Measurements from ENCODE around the gene DPH1.

DNA sequence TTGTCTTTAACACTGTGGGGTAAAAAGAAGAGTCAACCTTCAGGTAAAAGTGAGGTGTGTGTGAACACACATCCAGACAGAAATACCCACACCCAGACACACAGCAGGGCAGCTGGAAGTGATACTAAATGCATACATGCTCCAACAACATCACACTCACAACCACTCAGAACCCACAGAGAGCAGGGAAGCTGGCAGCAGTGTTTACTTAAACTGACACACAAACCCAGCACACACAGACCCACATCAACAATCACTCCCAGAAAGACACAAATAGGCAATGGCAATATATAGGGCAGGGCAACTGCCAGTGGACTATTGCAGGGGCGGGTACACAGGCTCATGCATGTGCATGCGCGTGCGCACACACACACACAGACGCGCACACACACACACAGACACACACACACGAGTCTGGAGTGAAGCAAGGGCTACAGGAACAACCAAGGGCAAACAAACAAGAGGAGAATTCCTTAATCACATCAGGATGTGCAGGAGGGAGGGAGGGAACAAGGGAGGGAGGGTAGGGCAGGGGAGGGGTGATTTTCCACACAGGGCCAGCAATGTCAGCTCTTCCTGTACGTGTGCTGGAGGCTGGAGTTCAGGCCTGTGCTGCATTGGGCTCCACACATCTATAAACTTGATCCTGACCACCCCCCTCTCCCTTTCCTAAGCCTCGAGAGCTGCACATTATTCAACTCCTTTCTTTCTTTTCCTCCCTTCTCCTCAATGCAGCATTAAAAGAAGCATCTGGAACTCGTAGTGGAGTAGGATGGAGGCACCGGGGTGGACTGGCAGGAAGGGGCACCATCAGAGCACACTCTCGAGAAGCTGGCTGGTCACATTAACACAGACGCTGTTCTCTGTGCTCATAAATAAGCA, 55.1 kb downstream of the DPH1 start:
- TF ChIP-seq POLR2AphosphoS5 (IDR thresholded peaks at IDR 0.05; ENCODE audit: low read depth, low read length) (no peak), POLR2A (IDR thresholded peaks at IDR 0.05; ENCODE audit: low read depth, low read length) (no peak)

Data from GM12892 (cell line).